Esophagus squamous epithelium (tissue), 4 donors: ENCODE data around the gene CFAP161.

Source experiments
- CTCF ChIP-seq, 6 experiments: fragments of 450-650 bp in 4 of 6; fragments of 200-600 bp in 2 of 6; sonication (generic) in 2 of 6; IDR thresholded peaks; one replicate each; pipeline ENCODE4 v1.5.1; 2016 to 2019; ENCODE audit warnings: antibody characterized with exemption in 6 of 6, mild to moderate bottlenecking in 4 of 6, moderate library complexity in 4 of 6
- POLR2A ChIP-seq, 4 donors: fragments of 450-650 bp; IDR thresholded peaks; one replicate each; pipeline ENCODE4 v1.6.1; 2017; ENCODE audit warnings: antibody characterized with exemption in 4 of 4, mild to moderate bottlenecking in 4 of 4, moderate library complexity in 3 of 4

DNA sequence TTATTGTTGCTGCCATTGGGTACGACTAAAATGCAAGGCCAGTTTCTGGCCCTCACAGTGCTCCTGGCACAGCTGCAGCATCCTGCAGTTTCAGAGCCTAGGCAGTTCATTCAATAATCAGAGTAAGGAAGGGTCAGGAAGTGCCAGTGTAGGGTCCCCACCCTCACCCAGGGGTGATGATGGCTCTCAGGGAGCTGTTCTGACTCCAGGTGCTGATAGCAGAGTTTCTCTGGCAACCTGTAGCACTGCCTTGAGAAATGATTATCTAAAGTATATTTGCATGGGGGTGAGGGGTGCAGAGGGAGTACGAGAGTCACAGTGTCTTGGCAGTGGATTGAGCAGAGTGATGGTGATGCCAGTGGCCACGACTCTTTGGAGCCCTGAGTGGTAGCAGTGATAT lies 47.1 kb downstream of the CFAP161 start:
- no peak for TF ChIP-seq CTCF (IDR thresholded peaks at IDR 0.05)
- no peak for TF ChIP-seq POLR2A (IDR thresholded peaks at IDR 0.05)
